HepG2 (cell line): ENCODE data around the gene SRSF1. TPM values are rescaled to one million over a fixed set of nuclear protein-coding genes. Genes with fewer than 3 reads are reported as not detected.
A peak's percentile ranks its signal among the peaks of the same experiment; 100 is the strongest.

Experiments
- ATAC-seq: fragments of 200-7000 bp; cut with Tn5 transposase; 3 replicates; pipeline ENCODE4 v1.9.1; 2020; ENCODE audit warnings: mild to moderate bottlenecking, moderate library complexity
- BruUV-seq: library from RNA; stranded (reverse); fragments of 400-500 nt; replicated peaks from 2 replicates; lab custom pipeline; 2021; lab: Mats Ljungman, UMichigan
- CTCF ChIA-PET: fragments of 300-600 bp; formaldehyde crosslinking; extraction: SDS; loops from one replicate; lab custom pipeline; 2021; ENCODE audit warnings: low total read pairs, inconsistent platforms, low intra/inter-chr PET ratio; lab: Yijun Ruan, JAX
- POLR2A ChIA-PET: fragments of 350-600 bp; sonication (Branson Sonifier 250); formaldehyde crosslinking; loops from one replicate; lab custom pipeline; 2020; ENCODE audit warnings: antibody characterized with exemption, inconsistent platforms; lab: Yijun Ruan, JAX
- DNase-seq: peaks from one replicate; pipeline ENCODE4 v3.0.0-alpha.2; 2015; ENCODE audit warnings: low spot score
- FAIRE-seq: peaks from 3 replicates; lab custom pipeline; 2011; peaks lifted over from hg19 to GRCh38; lab: Jason Lieb, UNC
- H2AFZ ChIP-seq: one replicate; pipeline ENCODE4 v1.6.1; 2011; ENCODE audit warnings: low read length, inconsistent platforms
- H3K27ac ChIP-seq: fragments of 300-600 bp; 3 replicates; pipeline ENCODE4 v1.8.0; 2011; ENCODE audit warnings: mixed run types, mild to moderate bottlenecking, mixed read lengths, low read length, inconsistent platforms; ENCODE audit not compliant: insufficient read depth; ENCODE audit errors: extremely low read length
- H3K27me3 ChIP-seq, 2 experiments: fragments of 200-600 bp in 1 of 2; 2 replicates in 1 of 2; 3 replicates in 1 of 2; pipeline versions ENCODE4 v1.6.0 to v1.8.0; 2011; ENCODE audit warnings: low read length in 2 of 2, mild to moderate bottlenecking in 2 of 2, moderate library complexity in 2 of 2, inconsistent platforms in 1 of 2; ENCODE audit not compliant: insufficient read depth in 2 of 2, control insufficient read depth in 1 of 2
- H3K36me3 ChIP-seq, 2 experiments: fragments of 200-600 bp in 1 of 2; replicated peaks in 1 of 2; 2 replicates in 1 of 2; 3 replicates in 1 of 2; pipeline versions ENCODE4 v1.5.1 to v1.8.0; 2011; ENCODE audit warnings: low read length in 2 of 2, inconsistent platforms in 1 of 2; ENCODE audit not compliant: insufficient read depth in 2 of 2, control insufficient read depth in 1 of 2
- H3K4me1 ChIP-seq: 2 replicates; pipeline ENCODE4 v1.5.1; 2012; ENCODE audit warnings: low read length, inconsistent platforms; ENCODE audit not compliant: insufficient read depth
- H3K4me2 ChIP-seq: 2 replicates; pipeline ENCODE4 v1.6.0; 2011; ENCODE audit warnings: low read depth, low read length, inconsistent platforms
- H3K4me3 ChIP-seq, 3 experiments: fragments of 200-600 bp in 1 of 3; sonication (generic), shearing (Covaris generic) in 1 of 3; replicated peaks in 1 of 3; 2 replicates each; pipeline ENCODE4 v1.5.1; 2011 to 2016; ENCODE audit warnings: low read length in 3 of 3, inconsistent platforms in 2 of 3, low read depth in 2 of 3, mild to moderate bottlenecking in 2 of 3, control low read depth in 1 of 3, mixed read lengths in 1 of 3; ENCODE audit not compliant: insufficient read depth in 1 of 3
- H3K79me2 ChIP-seq: one replicate; pipeline ENCODE4 v1.6.1; 2011; ENCODE audit warnings: low read length, inconsistent platforms; ENCODE audit not compliant: insufficient read depth
- H3K9ac ChIP-seq: 2 replicates; pipeline ENCODE4 v1.6.0; 2011; ENCODE audit warnings: mild to moderate bottlenecking, low read depth, low read length, inconsistent platforms; ENCODE audit not compliant: insufficient read depth
- H3K9me3 ChIP-seq: 2 replicates; pipeline ENCODE4 v1.5.1; 2012; ENCODE audit warnings: mild to moderate bottlenecking, low read length
- H4K20me1 ChIP-seq: 2 replicates; pipeline ENCODE4 v1.6.0; 2011; ENCODE audit warnings: inconsistent platforms, mild to moderate bottlenecking, low read length, moderate library complexity; ENCODE audit not compliant: insufficient read depth
- CEBPB ChIP-seq: IDR thresholded peaks from 2 replicates; pipeline ENCODE4 v1.6.1; 2011; ENCODE audit warnings: low read depth, low read length, improper control_type of control experiment, borderline replicate concordance
- CENPX ChIP-seq: sonication (generic); formaldehyde crosslinking; IDR thresholded peaks from 2 replicates; pipeline ENCODE4 v1.9.0; 2021; ENCODE audit warnings: mild to moderate bottlenecking, missing genetic modification reagents, moderate library complexity
- ERF ChIP-seq: IDR thresholded peaks from 2 replicates; pipeline ENCODE4 v1.6.1; 2018; ENCODE audit warnings: missing biosample characterization, missing genetic modification reagents
- FOXA1 ChIP-seq, 2 experiments: fragments of 450-650 bp in 1 of 2; sonication (generic) in 1 of 2; formaldehyde crosslinking in 1 of 2; IDR thresholded peaks; 2 replicates each; pipeline versions ENCODE4 v1.4.0 to v1.6.1; 2016 to 2020; ENCODE audit warnings: missing genetic modification reagents in 1 of 2
- FOXJ3 ChIP-seq: sonication (generic); formaldehyde crosslinking; IDR thresholded peaks from 2 replicates; pipeline ENCODE4 v1.4.0; 2020; ENCODE audit warnings: missing genetic modification reagents, mild to moderate bottlenecking, borderline replicate concordance
- HDAC2 ChIP-seq: sonication (generic); formaldehyde crosslinking; IDR thresholded peaks from 2 replicates; pipeline ENCODE4 v1.4.0; 2020; ENCODE audit warnings: missing genetic modification reagents
- PAF1 ChIP-seq: IDR thresholded peaks from 2 replicates; pipeline ENCODE4 v1.6.1; 2016; ENCODE audit warnings: missing genetic modification reagents, missing compliant biosample characterization
- SCMH1 ChIP-seq: sonication (generic); formaldehyde crosslinking; IDR thresholded peaks from 2 replicates; pipeline ENCODE4 v1.9.0; 2021; ENCODE audit warnings: missing genetic modification reagents, mild to moderate bottlenecking, borderline replicate concordance
- SNAI1 ChIP-seq: sonication (generic); formaldehyde crosslinking; IDR thresholded peaks from 2 replicates; pipeline ENCODE4 v1.5.0; 2020; ENCODE audit warnings: mild to moderate bottlenecking, missing genetic modification reagents, borderline replicate concordance
- SOX6 ChIP-seq, 2 experiments: fragments of 450-650 bp in 1 of 2; sonication (generic) in 1 of 2; formaldehyde crosslinking in 1 of 2; IDR thresholded peaks; 2 replicates each; pipeline versions ENCODE4 v1.4.0 to v1.6.1; 2017 to 2020; ENCODE audit warnings: antibody characterized with exemption in 1 of 2, mild to moderate bottlenecking in 1 of 2, missing genetic modification reagents in 1 of 2
- STAT5B ChIP-seq: sonication (generic); formaldehyde crosslinking; IDR thresholded peaks from 2 replicates; pipeline ENCODE4 v1.4.0; 2020; ENCODE audit warnings: missing genetic modification reagents
- TCF7L2 ChIP-seq: IDR thresholded peaks from 2 replicates; pipeline ENCODE4 v1.6.1; 2011; ENCODE audit warnings: mild to moderate bottlenecking, low read depth, low read length, moderate library complexity
- THRA ChIP-seq: sonication (generic); formaldehyde crosslinking; IDR thresholded peaks from 2 replicates; pipeline ENCODE4 v1.4.0; 2020; ENCODE audit warnings: missing genetic modification reagents, borderline replicate concordance
- ZBTB25 ChIP-seq: IDR thresholded peaks from 2 replicates; pipeline ENCODE4 v1.6.1; 2018; ENCODE audit warnings: missing genetic modification reagents
- ZNF263 ChIP-seq: sonication (generic); formaldehyde crosslinking; IDR thresholded peaks from 2 replicates; pipeline ENCODE4 v1.4.0; 2020; ENCODE audit warnings: missing genetic modification reagents
- ZNF891 ChIP-seq: sonication (generic); formaldehyde crosslinking; IDR thresholded peaks from 2 replicates; pipeline ENCODE4 v1.5.0; 2020; ENCODE audit warnings: mild to moderate bottlenecking, missing genetic modification reagents
- WGBS: methylation state at CpG from one replicate; pipeline ENCODE4 v1.1.6; 2017; ENCODE audit warnings: low lambda C conversion rate; 5-methylcytosine and 5-hydroxymethylcytosine counted together
- in situ Hi-C: cut with HindIII; loops from 2 replicates; pipeline ENCODE4 v1.10.0; 2017; ENCODE audit warnings: low pct_unique_long_range_greater_than_20kb; ENCODE audit not compliant: extremely low pct_ligation_motif_present
- intact Hi-C: fragments of 100-400 bp; cut with micrococcal nuclease; formaldehyde crosslinking; loops from one replicate; pipeline ENCODE4 v1.10.0; 2022; ENCODE audit not compliant: unreplicated experiment
- polyA plus RNA-seq, 8 experiments: library from polyadenylated mRNA; depleted of rRNA in 3 of 8; stranded (reverse) in 7 of 8; unstranded in 1 of 8; fragments of >200 nt; fragmentation: Illumina TruSeq in 4 of 8; extraction: Trizol in 4 of 8; gene quantifications; 2 replicates each; pipeline versions ENCODE4 v1.2.1 to v1.2.3, GENCODE V29; 2011 to 2016; ENCODE audit warnings: low read depth in 4 of 8, missing spikeins in 1 of 8, mixed read lengths in 1 of 8; ENCODE audit not compliant: insufficient read depth in 1 of 8
- total RNA-seq, 5 experiments: library from RNA; depleted of rRNA; stranded (reverse); fragments of >200 nt; fragmentation: Illumina TruSeq; extraction: Trizol; gene quantifications; 2 replicates each; pipeline ENCODE4 v1.2.3, GENCODE V29; 2016; ENCODE audit warnings: low read depth in 1 of 5

The SRSF1 gene
- total and polyA plus RNA-seq, 2 of the 13 experiments (the other 11 are each of a cell fraction or from before 2014, with no cell fraction given): 142 to 445 TPM

- H3K27ac ChIP-seq: no peak overlapping the region
- 95% methylated on average over 3 of the region's 3 CpGs for whole genome bisulfite sequencing
- no peak overlapping the region for H3K4me2 ChIP-seq
- ATAC-seq (no peak), FAIRE-seq (no peak), DNase-seq (no peak)
- TF ChIP-seq ZNF891 (CRISPR knock-in tag) (no peak), CEBPB (0 out of 2 replicates have a peak, but pooled peaks have one; percentile 4)
- peaks cover 13% of the 10 kb centered on the region for H3K79me2 ChIP-seq
- ChIA-PET POLR2A (interaction anchor here (1.0 to 3.6 kb wide), 4 partner anchors 10 to 84 kb away, joined by 3 to 16 read pairs (median 8); partner anchors contain the start of gene VEZF1), CTCF (no interaction called here)
- intact Hi-C loops: no loop called here
- peaks cover 7% of the 10 kb centered on the region; the same call in 1 of the 2 replicates for H4K20me1 ChIP-seq
- H3K27me3 ChIP-seq: no peaks in the 10 kb centered on the region
- in situ Hi-C loops: no loop called here
- H3K9me3 ChIP-seq: no peaks in the 10 kb centered on the region
- BruUV-seq: no TSS peak
- H2AFZ ChIP-seq: no peak overlapping the region
- no peak overlapping the region for H3K4me3 ChIP-seq
- H3K9ac ChIP-seq: no peak overlapping the region
- peaks cover 13 to 65% of the 10 kb centered on the region in 2 experiments for H3K36me3 ChIP-seq
- peaks cover 37% of the 10 kb centered on the region for H3K4me1 ChIP-seq
Observed at GRCh38 chr17:57976594-57976993, 30.5 kb downstream of the SRSF1 start.

- in situ Hi-C loops: no loop called here
- DNase-seq (peak; percentile 60), FAIRE-seq (peak; percentile 85), ATAC-seq (peak; percentile 92)
- Histone ChIP-seq H3K36me3 (peaks cover 13 to 50% of the 10 kb centered on the region in 2 experiments), H3K4me3 (no peak overlapping the region; a peak in 1 of 6 replicates), H3K79me2 (peaks cover 3% of the 10 kb centered on the region), H3K4me1 (peaks cover 42% of the 10 kb centered on the region), H3K9me3 (no peaks in the 10 kb centered on the region), H3K9ac (no peak overlapping the region), H2AFZ (no peak overlapping the region), H3K4me2 (peak overlapping the region; percentile 16; the same call in 1 of the 2 replicates), H3K27ac (peak overlapping the region; percentile 1), H4K20me1 (peaks cover 7% of the 10 kb centered on the region; the same call in 1 of the 2 replicates), H3K27me3 (no peaks in the 10 kb centered on the region)
- no TSS peak for BruUV-seq
- intact Hi-C loops: no loop called here
- CTCF ChIA-PET: no interaction called here
- POLR2A ChIA-PET: interaction anchor here (1.0 to 3.6 kb wide), 8 partner anchors 9 to 125 kb away, joined by 3 to 16 read pairs (median 6); partner anchors contain the start of genes MRPS23, SRSF1 and VEZF1
- 6% methylated on average over 1 of the region's 1 CpG for WGBS
- no peak for TF ChIP-seq CENPX
- no peak for TF ChIP-seq SOX6 (IDR thresholded peaks at IDR 0.05)
- TF ChIP-seq SOX6 (CRISPR knock-in tag; IDR thresholded peaks at IDR 0.05): peak; percentile 46; the same call in 1 of the 2 replicates
- TF ChIP-seq TCF7L2: no peak
- TF ChIP-seq SNAI1 (CRISPR knock-in tag): no peak
- no peak for TF ChIP-seq ZNF263 (CRISPR knock-in tag)
- TF ChIP-seq FOXJ3: peak; percentile 60; the same call in 1 of the 2 replicates
- TF ChIP-seq SCMH1 (CRISPR knock-in tag): no peak
- no peak for TF ChIP-seq STAT5B (CRISPR knock-in tag)
- 0 out of 2 replicates have a peak, but pooled peaks have one; percentile 46 for TF ChIP-seq ZBTB25
- TF ChIP-seq CEBPB: peak; percentile 96
- peak; percentile 84 for TF ChIP-seq HDAC2
- TF ChIP-seq ERF (CRISPR knock-in tag): 0 out of 2 replicates have a peak, but pooled peaks have one; percentile 53
- no peak for TF ChIP-seq PAF1 (CRISPR knock-in tag)
- TF ChIP-seq THRA (CRISPR knock-in tag): 0 out of 2 replicates have a peak, but pooled peaks have one; percentile 22
- TF ChIP-seq FOXA1 (IDR thresholded peaks at IDR 0.05): no peak
- peak; percentile 98 for TF ChIP-seq FOXA1 (CRISPR knock-in tag; IDR thresholded peaks at IDR 0.05)
Observed at GRCh38 chr17:57975044-57975443, 32.0 kb downstream of the SRSF1 start.
